Heart left ventricle (tissue), 16 donors: Measurements from ENCODE around the gene ANAPC2. TPM values are rescaled to one million over a fixed set of nuclear protein-coding genes. Genes with fewer than 3 reads are reported as not detected.
A peak's percentile ranks its signal among the peaks of the same experiment; 100 is the strongest.

ENCODE experiments used
- ATAC-seq, 4 donors: fragments of 200-7000 bp; cut with Tn5 transposase; one replicate each; pipeline ENCODE4 v1.9.1; 2020 to 2022; ENCODE audit warnings: moderate library complexity in 4 of 4, mild to moderate bottlenecking in 3 of 4, moderate number of reproducible peaks in 1 of 4
- DNase-seq, 5 donors: peaks; one replicate each; pipeline ENCODE4 v3.0.0-alpha.2; 2020
- H3K27ac ChIP-seq, 12 donors: fragments of 200-600 bp; sonication (generic) in 4 of 12; one replicate each; pipeline versions ENCODE4 v1.5.0 to v1.8.0; 2016 to 2022; ENCODE audit warnings: mild to moderate bottlenecking in 2 of 12
- H3K27me3 ChIP-seq, 9 donors: fragments of 200-600 bp; sonication (generic) in 2 of 9; one replicate each; pipeline versions ENCODE4 v1.5.1 to v1.8.0; 2016 to 2022; ENCODE audit warnings: mild to moderate bottlenecking in 3 of 9
- H3K36me3 ChIP-seq, 9 donors: fragments of 200-600 bp; sonication (generic) in 2 of 9; one replicate each; pipeline versions ENCODE4 v1.5.0 to v1.8.0; 2018 to 2022; ENCODE audit warnings: mild to moderate bottlenecking in 2 of 9
- H3K4me1 ChIP-seq, 12 donors: fragments of 200-600 bp; sonication (generic) in 4 of 12; one replicate each; pipeline versions ENCODE4 v1.5.0 to v1.8.0; 2016 to 2022; ENCODE audit warnings: mild to moderate bottlenecking in 3 of 12
- H3K4me3 ChIP-seq, 12 donors: fragments of 200-600 bp; sonication (generic) in 4 of 12; one replicate each; pipeline versions ENCODE4 v1.5.0 to v1.8.0; 2017 to 2022; ENCODE audit warnings: mild to moderate bottlenecking in 9 of 12, moderate library complexity in 4 of 12
- H3K9me3 ChIP-seq, 12 donors: fragments of 200-600 bp; sonication (generic) in 4 of 12; one replicate each; pipeline versions ENCODE4 v1.5.0 to v1.8.0; 2016 to 2022; ENCODE audit warnings: mild to moderate bottlenecking in 1 of 12
- POLR2A ChIP-seq, 2 donors: fragments of 450-650 bp; IDR thresholded peaks; one replicate each; pipeline ENCODE4 v1.6.1; 2017; ENCODE audit warnings: antibody characterized with exemption in 2 of 2, mild to moderate bottlenecking in 2 of 2, moderate library complexity in 2 of 2
- WGBS, 4 donors: extraction: QIAGEN DNeasy Blood & Tissue Kit in 2 of 4; methylation state at CpG; one replicate each; pipeline versions ENCODE4 v1.1.5 to v1.1.7; 2013 to 2018; 5-methylcytosine and 5-hydroxymethylcytosine counted together
- intact Hi-C, 10 donors: fragments of 100-400 bp; cut with DNase I; formaldehyde crosslinking; loops; one replicate each; pipeline versions ENCODE4 v1.11.1 to v1.14.2; 2022
- polyA plus RNA-seq, 2 donors: library from polyadenylated mRNA; stranded (reverse); fragments of 200-250 nt; gene quantifications; one replicate each; pipeline ENCODE4 v1.2.3, GENCODE V29; 2013
- total RNA-seq, 9 donors: library from RNA; depleted of rRNA in 2 of 9; stranded (reverse); fragments of >200 nt in 2 of 9; fragmentation: NEBNext Ultra II Directional in 3 of 9; extraction: Animal tissue kit (Norgen Biotek cat#: 25700) in 3 of 9; gene quantifications; one replicate each; pipeline versions ENCODE4 v1.1.0 to v1.2.4, GENCODE V29; 2016 to 2023
- TF ChIP-seq, protein P1 (sequence below), 12 donors: fragments of 200-600 bp; sonication (generic) in 4 of 12; IDR thresholded peaks; one replicate each; pipeline versions ENCODE4 v1.5.0 to v1.8.0; 2018 to 2022; ENCODE audit warnings: antibody characterized with exemption in 12 of 12, mild to moderate bottlenecking in 5 of 12
- donor health status: ischemic (EF 13 %, LVEDD 7.1; RV severe dilation, severe dysfunction).
- donor health status: healthy with polysubstance abuse.
- donor health status: DM: no; HTN: yes; CAD: no.
- donor health status: DM: no; HTN: no; CAD: no.
- donor health status: ischemic (EF 25% LVEDD 6.9; RV normal size, moderate dysfunction).
- donor health status: ischemic (EF 25% LVEDD 5.7; RV mildly dilated, moderate dysfunction).
- donor health status: healthy.
- donor health status: DM: yes; HTN: yes; CAD: no.
- donor health status: ischemic (EF 35%, LVEDD 5.7; RV mildly dilated, moderate dysfunction).
- donor health status: nonischemic (EF 11% LVEDD 7.7; RV severe dilation, severe dysfunction).
- donor health status: DM: yes; HTN: yes; CAD: no.
- donor health status: PGD.
- donor health status: ischemic (EF 29% LVEDD 5.4; RV normal size, mild dysfunction).
- donor health status: nonischemic (EF 23%, LVEDD 6.1; RV moderate dilation, normal function).

The ANAPC2 gene
- total and polyA plus RNA-seq, 11 donors = 14.3 to 35.9 (median 28.9) TPM

DNA sequence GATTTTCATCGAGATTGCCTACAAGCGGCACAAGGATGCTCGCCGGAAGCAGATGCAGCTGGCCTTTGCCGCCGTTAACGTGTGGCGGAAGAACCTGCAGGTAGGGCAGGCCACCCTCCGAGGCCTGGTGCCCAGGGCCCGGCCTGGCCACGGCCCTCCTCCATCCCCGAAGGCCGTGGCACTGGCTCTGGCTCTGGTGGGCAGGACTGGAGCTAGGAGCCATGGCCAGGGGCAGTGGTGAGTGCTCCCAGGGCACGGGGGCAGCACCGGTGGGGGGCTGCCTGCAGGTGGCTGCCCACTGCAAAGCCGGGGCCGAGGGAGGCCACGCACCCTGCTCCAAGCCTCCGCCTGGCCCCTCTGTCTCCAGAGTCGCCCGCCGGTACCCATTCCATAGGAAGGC is 24.6 kb downstream of the ANAPC2 start:
- H3K9me3 ChIP-seq = no peaks in the 10 kb centered on the region
- no peak overlapping the region for H3K4me3 ChIP-seq
- H3K4me1 ChIP-seq = peaks cover 2 to 41% (median 22%) of the 10 kb centered on the region in 12 donors
- peaks cover 71 to 100% (median 95%) of the 10 kb centered on the region in 9 donors for H3K27me3 ChIP-seq
- intact Hi-C loops = no loop called here
- no peaks in the 10 kb centered on the region for H3K36me3 ChIP-seq
- ATAC-seq (no peak), DNase-seq (no peak)
- TF ChIP-seq POLR2A (IDR thresholded peaks at IDR 0.05) = no peak
- TF ChIP-seq, protein P1, sequence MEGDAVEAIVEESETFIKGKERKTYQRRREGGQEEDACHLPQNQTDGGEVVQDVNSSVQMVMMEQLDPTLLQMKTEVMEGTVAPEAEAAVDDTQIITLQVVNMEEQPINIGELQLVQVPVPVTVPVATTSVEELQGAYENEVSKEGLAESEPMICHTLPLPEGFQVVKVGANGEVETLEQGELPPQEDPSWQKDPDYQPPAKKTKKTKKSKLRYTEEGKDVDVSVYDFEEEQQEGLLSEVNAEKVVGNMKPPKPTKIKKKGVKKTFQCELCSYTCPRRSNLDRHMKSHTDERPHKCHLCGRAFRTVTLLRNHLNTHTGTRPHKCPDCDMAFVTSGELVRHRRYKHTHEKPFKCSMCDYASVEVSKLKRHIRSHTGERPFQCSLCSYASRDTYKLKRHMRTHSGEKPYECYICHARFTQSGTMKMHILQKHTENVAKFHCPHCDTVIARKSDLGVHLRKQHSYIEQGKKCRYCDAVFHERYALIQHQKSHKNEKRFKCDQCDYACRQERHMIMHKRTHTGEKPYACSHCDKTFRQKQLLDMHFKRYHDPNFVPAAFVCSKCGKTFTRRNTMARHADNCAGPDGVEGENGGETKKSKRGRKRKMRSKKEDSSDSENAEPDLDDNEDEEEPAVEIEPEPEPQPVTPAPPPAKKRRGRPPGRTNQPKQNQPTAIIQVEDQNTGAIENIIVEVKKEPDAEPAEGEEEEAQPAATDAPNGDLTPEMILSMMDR (IDR thresholded peaks at IDR 0.05) = no peak
- WGBS, 4 donors = 81 to 91% (median 82%) methylated on average over 8 to 22 of the region's 22 CpGs
- no peak overlapping the region for H3K27ac ChIP-seq

DNA sequence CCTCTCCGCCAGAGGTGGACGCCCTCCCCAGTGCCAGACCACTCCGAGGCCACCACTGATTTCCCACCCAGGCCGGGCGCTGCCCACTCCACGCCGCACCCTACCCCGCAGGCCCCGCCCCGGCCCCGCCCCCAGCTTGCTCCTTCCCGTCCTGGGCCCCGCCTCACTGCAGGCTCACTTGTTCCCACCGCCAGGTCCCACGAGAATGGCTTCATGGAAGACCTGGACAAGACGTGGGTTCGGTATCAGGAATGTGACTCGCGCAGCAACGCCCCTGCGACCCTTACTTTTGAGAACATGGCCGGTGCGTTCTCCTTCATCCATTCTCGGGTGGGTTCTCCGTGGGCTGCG is 25.0 kb downstream of the ANAPC2 start:
- no peak for TF ChIP-seq POLR2A (IDR thresholded peaks at IDR 0.05)
- TF ChIP-seq, protein P1 (IDR thresholded peaks at IDR 0.05) = no peak
- Histone ChIP-seq H3K27me3 (peaks cover 71 to 100% (median 97%) of the 10 kb centered on the region in 9 donors), H3K27ac (no peak overlapping the region), H3K9me3 (no peaks in the 10 kb centered on the region), H3K4me1 (peaks cover under 1 to 36% (median 18%) of the 10 kb centered on the region in 12 donors), H3K4me3 (peak overlapping the region in 10 of 12 donors; percentile 15 to 41 (median 32)), H3K36me3 (no peaks in the 10 kb centered on the region)
- ATAC-seq = peak in 1 of 4 donors; percentile 4
- DNase-seq = no peak
- 29 to 49% (median 36%) methylated on average over 15 to 26 of the region's 26 CpGs for WGBS, 4 donors
- intact Hi-C loops = no loop called here

DNA sequence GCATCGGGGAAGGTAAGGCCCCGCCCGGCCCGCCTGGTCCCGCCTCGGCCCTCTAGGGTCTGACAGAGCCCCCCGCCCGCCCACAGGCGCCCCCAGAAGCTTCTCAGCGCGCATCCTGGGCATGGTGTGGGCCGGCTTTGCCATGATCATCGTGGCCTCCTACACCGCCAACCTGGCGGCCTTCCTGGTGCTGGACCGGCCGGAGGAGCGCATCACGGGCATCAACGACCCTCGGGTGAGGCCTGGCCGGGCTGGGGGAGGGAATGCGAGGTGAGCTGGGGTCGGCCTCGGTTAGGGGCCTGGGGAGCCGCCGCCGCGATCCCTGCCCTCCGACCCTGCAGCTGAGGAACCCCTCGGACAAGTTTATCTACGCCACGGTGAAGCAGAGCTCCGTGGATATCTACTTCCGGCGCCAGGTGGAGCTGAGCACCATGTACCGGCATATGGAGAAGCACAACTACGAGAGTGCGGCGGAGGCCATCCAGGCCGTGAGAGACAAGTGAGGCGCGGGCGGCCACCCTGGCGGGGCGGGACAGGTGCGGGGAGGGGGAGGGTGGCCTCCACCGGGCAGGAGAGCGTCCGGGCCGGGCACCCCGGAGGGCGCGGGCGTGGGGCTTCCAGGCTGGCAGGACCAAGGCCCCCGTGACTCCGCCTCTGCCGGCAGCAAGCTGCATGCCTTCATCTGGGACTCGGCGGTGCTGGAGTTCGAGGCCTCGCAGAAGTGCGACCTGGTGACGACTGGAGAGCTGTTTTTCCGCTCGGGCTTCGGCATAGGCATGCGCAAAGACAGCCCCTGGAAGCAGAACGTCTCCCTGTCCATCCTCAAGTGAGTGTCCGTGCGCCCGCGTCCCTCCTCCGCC is 25.6 kb downstream of the ANAPC2 start:
- H3K9me3 ChIP-seq = no peaks in the 10 kb centered on the region
- peak in 2 of 4 donors; percentile 41 to 44 for ATAC-seq
- peaks cover 70 to 100% (median 96%) of the 10 kb centered on the region in 9 donors for H3K27me3 ChIP-seq
- peaks cover 0 to 30% (median 12%) of the 10 kb centered on the region in 12 donors for H3K4me1 ChIP-seq
- no peaks in the 10 kb centered on the region for H3K36me3 ChIP-seq
- WGBS, 4 donors = 5 to 9% (median 6%) methylated on average over 20 to 74 of the region's 74 CpGs
- TF ChIP-seq, protein P1 (IDR thresholded peaks at IDR 0.05) = peak in 3 of 12 donors; percentile 6 to 22 (median 11)
- TF ChIP-seq POLR2A (IDR thresholded peaks at IDR 0.05) = no peak
- intact Hi-C loops = no loop called here
- peak overlapping the region in 10 of 12 donors; percentile 15 to 41 (median 32) for H3K4me3 ChIP-seq
- H3K27ac ChIP-seq = no peak overlapping the region
- no peak for DNase-seq
